ENCODE data around the gene ECD.
"Not testable (repeated sequence)": the region's sequence is repeated elsewhere in the genome, so short reads cannot be mapped to it uniquely, and the experiment has no call there.

ECD gene

GRCh38 chr10:73152009-73152408 is 15.8 kb downstream of the ECD start:
- no peak for DNase-seq (ENCODE audit: extremely low spot score)
- no peak for TF ChIP-seq CTCF (IDR thresholded peaks at IDR 0.05; ENCODE audit: control extremely low read depth, extremely low read depth, low read depth, missing control alignments)
- ChIA-PET POLR2A (no interaction called here), CTCF (interaction anchor here (1.3 to 2.6 kb wide), 3 partner anchors 10 to 55 kb away, joined by 3 to 6 read pairs (median 5); partner anchors contain the start of gene P4HA1)

- CTCF ChIA-PET: interaction anchor here (1.3 to 2.6 kb wide), 3 partner anchors 12 to 54 kb away, joined by 3 to 6 read pairs (median 5); partner anchors contain the start of gene P4HA1
- DNase-seq (ENCODE audit: extremely low spot score); POLR2A ChIA-PET: not testable (repeated sequence)
These were observed 17.0 kb downstream of the ECD start for GRCh38 chr10:73150633-73151413.

GRCh38 chr10:73141603-73142002 is 26.2 kb downstream of the ECD start:
- POLR2A ChIA-PET: no interaction called here

GRCh38 chr10:73139251-73139650 is 28.6 kb downstream of the ECD start:
- no peak for DNase-seq (ENCODE audit: extremely low spot score)
- TF ChIP-seq CTCF (IDR thresholded peaks at IDR 0.05; ENCODE audit: control extremely low read depth, extremely low read depth, low read depth, missing control alignments): no peak
- POLR2A ChIA-PET: interaction anchor here (0.6 kb wide), 1 partner anchor 43 kb away, joined by 3 read pairs; no protein-coding TSS in a partner anchor
- CTCF ChIA-PET: interaction anchor here (1.2 to 2.5 kb wide), 6 partner anchors 10 to 29 kb away, joined by 4 to 9 read pairs (median 6); partner anchors contain the start of gene NUDT13

More at GRCh38 chr10:73141603-73142002, 26.2 kb downstream of the ECD start:
- CTCF ChIA-PET: no interaction called here
- no peak for TF ChIP-seq CTCF (IDR thresholded peaks at IDR 0.05; ENCODE audit: control extremely low read depth, extremely low read depth, low read depth, missing control alignments)
- DNase-seq (ENCODE audit: extremely low spot score): no peak

GRCh38 chr10:73136627-73137026 is 31.2 kb downstream of the ECD start:
- TF ChIP-seq CTCF (IDR thresholded peaks at IDR 0.05; ENCODE audit: control extremely low read depth, extremely low read depth, low read depth, missing control alignments): no peak
- ChIA-PET POLR2A (no interaction called here), CTCF (interaction anchor here (1.3 to 2.3 kb wide), 3 partner anchors 23 to 41 kb away, joined by 4 to 13 read pairs (median 4); partner anchors contain the start of gene NUDT13)
- DNase-seq (ENCODE audit: extremely low spot score): no peak

- POLR2A ChIA-PET: interaction anchor here (0.7 to 2.0 kb wide), 2 partner anchors 38 to 46 kb away, joined by 3 to 11 read pairs; partner anchors contain the start of gene P4HA1
- TF ChIP-seq CTCF (IDR thresholded peaks at IDR 0.05; ENCODE audit: control extremely low read depth, extremely low read depth, low read depth, missing control alignments): no peak
- no peak for DNase-seq (ENCODE audit: extremely low spot score)
- CTCF ChIA-PET: interaction anchor here (1.1 to 1.9 kb wide), 3 partner anchors 9 to 96 kb away, joined by 3 to 5 read pairs (median 5); no protein-coding TSS in a partner anchor
These were observed 33.1 kb downstream of the ECD start for GRCh38 chr10:73134727-73135126.

All from GM10248 (cell line).